NCI-H2081 treated with DMSO at 0.1 percent for 48 hours (cell line): ENCODE results near the gene TLR9.

ENCODE experiments used
- DNase-seq: peaks from one replicate; lab custom pipeline; 2025; lab: John Stamatoyannopoulos, UW

TLR9 gene

GRCh38 chr3:52246728-52247408 is 21.4 kb upstream of the TLR9 start:
- DNase-seq: no peak

DNA sequence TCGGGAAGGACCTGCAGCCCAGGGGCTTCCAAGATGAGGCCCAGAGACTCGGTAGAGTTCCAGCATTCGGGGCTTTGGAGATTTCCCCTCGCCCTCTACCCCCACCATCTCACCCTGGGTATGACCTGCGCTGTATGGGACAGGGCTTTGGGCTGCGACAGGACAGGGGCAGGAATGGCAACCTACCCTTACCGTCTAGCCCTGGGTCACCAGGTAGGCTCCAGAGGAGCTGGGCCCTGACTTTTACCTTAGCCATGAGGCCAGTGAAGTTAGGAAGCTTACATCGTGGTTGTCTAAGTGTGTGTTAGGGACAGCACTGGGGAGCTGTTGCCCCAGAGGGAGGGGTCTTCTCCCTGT is 20.8 kb upstream of the TLR9 start:
- DNase-seq: no peak

- no peak for DNase-seq
Measured at GRCh38 chr3:52245322-52246263, 20.1 kb upstream of the TLR9 start, which contains the start of gene PPM1M. Gene PPM1M, plus strand, starts transcription at chr3:52245759. Its CDS starts 66 bp downstream, at chr3:52245825.

DNA sequence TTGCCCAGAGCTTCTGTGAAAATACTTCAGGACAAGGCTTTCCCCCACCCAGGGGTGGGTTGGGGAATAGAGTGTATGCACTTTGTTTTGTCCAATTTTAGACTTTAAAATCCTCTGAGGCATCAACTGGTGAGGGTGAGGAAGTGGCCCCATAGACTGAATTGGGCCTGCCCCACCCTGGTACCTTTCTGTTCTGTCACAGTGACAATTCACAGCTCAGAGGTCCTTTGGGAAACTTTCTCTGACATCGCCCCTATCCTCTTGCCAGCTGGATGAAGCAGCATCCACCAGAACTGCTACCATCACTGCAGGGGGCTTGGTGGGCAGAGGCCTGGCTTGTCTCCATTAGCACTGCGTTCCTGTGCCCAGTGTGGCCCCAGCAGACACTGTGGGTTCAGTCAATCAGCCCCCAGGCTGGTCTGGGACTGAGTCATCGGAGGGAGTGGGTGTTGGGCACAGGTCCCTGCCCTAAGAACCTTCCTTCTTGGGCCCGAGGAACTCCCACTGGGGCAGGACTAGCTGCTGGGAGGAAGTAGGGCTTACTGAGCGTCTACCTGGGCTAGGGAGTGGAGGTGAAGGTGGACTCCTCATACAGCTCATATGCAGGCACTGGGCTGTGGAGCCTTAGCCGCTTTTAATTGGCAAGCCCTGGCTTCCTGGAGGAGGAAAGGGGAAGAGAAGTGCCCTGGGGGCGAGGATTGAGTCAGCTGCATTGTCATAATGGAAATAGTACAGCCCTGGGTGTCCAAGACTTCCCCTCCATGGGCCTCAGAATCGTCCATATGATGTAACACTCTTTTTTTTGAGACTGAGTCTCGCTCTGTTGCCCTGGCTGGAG is 18.6 kb upstream of the TLR9 start:
- no peak for DNase-seq

DNA sequence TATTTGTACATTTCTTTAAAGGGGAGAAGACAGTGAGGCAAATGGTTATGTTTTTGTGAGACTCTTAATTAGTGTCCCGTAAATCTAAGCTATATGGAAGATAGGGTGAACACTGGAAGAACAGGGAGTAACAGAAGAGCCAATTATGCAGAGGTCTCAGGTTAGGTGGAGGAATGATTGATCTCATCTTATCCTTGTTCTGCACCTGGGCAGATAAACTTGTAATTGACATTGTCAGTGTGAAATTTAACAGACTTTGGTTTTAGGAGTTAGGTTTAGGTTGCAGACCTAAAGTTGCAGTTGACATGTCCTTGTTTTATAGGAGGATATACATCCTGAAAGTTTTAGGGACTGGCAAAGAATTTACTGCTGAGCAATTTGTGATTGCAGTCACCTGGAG is 16.6 kb upstream of the TLR9 start:
- DNase-seq: no peak

DNA sequence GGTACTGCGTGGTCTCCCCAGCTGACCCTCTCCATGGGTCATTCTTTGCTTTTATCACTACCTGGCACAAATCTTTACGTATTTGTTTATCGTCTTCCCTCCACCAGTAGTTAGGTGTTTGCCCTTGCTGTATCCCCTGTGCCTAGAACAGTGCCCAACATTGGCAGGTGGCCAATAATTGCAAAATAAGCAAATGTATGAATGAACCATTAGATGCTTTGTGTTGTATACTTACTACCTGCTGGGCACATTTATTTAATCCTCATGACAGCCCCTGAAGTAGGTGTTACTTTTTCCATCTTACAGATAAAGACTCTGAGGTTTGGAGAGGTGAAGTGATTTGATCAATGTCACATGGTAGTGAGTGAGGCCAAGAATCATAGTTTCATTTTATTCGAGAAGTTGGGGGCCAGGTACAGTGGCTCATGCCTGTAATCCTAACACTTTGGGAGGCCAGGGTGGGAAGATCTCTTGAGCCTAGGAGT is 15.5 kb upstream of the TLR9 start:
- DNase-seq: no peak

DNA sequence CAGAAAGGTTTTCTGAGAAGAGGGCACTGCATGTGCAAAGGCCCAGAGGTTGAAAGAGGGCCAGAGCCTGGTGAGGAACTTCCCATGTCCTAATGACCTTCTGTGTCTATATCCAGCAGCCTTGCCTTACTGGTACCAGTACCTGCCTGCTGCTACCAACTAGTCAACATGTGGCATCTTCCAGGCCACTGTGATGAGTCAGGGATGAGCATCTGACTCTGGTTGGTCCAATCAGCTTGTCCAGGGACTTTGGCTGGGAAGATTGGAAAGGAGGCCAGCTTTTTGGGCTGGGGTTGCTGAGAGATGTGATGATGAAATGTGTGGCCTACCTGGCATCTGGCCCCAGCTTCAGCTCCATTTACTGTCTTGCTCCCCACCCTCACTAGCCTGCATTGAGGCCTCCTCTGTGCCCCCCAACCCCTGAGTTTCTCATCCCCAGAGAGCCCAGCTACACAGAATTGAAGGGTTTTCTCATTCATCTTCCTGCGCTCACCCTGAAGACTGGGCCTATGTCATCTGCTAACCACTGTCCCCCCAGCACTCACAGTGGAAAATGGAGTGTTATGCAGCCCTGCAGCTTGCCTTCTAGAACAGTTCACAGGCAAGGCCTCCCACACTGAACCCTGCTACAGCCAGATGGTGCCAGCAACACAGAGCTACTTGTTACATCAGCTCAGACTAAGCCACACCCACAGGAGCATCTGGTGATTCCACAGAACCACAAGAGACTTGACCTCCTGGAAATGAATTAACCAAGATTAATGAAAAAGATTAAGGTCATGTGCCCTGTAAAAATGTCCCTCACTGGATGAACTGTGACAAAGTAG is 14.8 kb upstream of the TLR9 start:
- no peak for DNase-seq

DNA sequence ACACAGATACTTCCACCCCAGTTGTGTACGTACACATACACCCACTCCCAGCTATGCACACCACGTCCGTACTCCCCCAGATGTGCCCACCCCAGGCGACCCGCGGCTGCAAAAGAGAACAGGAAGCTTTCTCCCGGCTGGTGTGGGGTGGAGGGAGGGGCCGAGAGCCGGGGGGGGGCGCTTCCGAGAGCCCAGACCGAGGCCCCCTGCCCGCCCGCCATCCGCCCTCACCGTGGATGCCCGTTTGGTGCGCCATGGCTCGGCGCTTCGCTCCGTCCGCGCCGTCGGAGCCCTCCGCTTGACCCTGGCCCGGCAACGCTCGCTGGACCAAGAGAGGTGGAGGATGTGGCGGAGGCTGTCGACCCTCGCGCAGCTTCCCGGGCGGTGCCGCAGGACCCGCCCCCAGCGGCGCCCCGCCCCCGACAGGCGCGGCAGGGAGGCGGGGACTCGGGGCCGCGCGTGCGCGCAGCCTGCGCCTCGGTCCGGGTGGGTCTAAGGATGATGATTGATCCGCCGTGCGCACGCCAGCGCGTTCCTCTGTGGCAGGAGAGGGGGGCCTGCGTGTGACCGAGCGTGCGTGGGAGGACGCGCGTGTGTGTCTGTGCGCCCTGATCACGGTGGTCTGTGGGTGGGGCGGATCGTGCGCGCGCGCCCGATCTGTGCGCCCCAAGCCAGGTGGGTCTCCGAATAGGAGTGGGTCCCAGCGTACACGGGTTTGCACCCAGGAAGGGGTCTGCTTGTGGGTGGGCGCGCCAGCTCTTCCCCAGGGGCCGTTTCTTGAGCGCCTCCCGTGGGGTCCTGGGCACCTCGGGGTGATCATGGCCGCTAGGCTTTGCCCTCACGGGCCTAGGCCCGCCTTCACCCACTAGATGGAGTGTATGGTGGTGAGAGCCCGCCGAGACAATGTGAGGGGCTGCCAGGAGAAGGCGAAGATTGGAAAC is 13.6 kb upstream of the TLR9 start, which contains the start of gene TWF2:
Gene TWF2 (minus strand): TSS at position 398 of the 941 bp plus-strand sequence. CDS start 142 bp downstream, at position 256.
- no peak for DNase-seq

DNA sequence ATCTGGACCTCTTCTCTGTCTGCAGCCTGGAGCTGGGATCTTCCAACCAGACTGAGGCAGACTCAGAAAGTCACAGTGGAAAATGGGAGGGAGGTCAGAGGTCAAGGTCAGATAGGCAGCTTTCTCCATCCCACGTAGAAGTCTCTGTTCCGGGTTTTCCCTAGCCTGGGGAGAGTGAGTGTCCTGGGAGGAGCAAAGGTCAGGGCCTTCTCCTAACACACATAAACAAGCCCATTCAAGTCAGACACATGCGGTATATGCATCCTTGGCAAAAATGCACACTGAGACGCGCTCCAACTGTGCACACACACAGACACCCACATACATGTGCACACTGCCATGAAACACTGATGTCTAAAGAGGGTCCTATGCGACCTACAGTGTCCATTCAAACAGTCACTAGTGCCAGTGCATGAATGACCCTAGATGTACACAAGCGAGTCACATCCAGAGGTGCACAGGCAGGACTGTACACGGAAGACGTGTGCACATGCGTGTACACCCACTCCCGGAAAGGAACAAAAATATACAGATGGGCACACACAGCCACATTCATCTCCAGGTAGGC is 12.8 kb upstream of the TLR9 start:
- no peak for DNase-seq

DNA sequence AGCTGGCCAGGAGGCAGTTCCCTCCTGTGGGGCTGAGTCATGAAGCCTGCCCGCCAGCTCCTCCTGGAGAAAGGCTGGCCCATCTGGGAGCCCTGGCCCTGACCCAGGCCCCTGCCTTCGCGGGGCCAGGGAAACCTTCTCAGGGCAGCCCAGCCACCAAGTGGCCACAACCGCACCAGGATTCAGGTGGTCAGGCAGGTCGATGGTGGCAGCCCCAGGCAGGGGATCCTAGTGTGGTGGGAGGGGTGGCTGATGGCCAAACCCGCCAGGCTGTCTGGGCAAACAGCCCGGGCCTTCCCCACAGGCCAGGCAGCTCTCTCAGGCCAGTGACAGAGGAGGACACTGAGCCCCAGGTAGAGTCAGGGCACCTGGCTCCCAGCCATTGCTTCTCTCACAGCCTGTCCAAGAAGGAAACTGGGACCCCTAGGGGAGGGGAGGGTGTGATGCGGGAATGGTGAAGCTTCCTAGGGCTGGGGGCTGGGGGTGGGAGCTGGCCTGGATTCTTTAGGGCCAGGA is 12.3 kb upstream of the TLR9 start:
- DNase-seq: no peak

GRCh38 chr3:52237006-52237656 is 11.7 kb upstream of the TLR9 start:
- no peak for DNase-seq

DNA sequence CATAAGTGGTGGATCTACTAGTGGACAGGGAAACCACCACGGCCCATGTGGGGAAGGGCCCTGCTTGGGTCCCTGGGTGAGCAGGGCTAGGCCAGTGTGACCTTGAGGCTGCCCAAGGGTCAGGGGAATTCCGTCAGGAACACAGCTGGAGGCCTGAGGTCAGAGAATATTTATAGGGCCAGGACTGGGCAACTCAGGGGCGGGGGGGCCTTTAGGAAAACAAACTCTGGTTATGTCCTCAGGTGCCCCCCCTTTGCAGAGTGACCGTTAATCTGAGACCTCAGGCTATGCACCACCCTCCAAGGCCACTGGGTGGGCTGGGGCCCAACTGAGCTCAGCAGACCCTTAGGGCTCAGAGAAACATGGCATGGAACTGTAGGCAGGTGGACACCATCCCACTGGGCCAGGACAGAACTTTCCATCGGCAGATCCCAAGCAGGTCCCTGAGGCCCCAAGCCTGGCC is 11.0 kb upstream of the TLR9 start:
- DNase-seq: no peak

- no peak for DNase-seq
Measured at GRCh38 chr3:52234516-52235447, 9.3 kb upstream of the TLR9 start.

DNA sequence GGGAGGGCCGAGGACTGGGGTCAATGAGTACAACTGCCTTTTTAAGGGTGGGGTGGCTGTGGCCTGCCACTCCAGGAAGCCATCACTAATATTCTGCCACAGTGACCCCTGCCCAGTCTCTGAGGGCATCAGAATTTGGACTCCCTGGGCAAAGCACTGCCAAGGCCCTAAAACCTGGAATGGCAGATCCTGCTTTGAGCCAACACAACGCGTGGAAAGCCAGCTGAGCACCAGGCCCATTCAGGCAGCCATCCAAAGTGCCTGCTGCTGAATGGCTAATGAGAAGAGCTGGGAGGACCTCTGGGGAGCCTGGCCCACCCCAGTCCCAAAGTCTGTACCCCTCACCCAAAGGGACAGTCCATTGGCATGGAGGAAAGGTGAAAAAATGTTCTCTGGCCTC is 8.5 kb upstream of the TLR9 start:
- DNase-seq: no peak

- no peak for DNase-seq
Measured at GRCh38 chr3:52233108-52233591, 7.7 kb upstream of the TLR9 start.

DNA sequence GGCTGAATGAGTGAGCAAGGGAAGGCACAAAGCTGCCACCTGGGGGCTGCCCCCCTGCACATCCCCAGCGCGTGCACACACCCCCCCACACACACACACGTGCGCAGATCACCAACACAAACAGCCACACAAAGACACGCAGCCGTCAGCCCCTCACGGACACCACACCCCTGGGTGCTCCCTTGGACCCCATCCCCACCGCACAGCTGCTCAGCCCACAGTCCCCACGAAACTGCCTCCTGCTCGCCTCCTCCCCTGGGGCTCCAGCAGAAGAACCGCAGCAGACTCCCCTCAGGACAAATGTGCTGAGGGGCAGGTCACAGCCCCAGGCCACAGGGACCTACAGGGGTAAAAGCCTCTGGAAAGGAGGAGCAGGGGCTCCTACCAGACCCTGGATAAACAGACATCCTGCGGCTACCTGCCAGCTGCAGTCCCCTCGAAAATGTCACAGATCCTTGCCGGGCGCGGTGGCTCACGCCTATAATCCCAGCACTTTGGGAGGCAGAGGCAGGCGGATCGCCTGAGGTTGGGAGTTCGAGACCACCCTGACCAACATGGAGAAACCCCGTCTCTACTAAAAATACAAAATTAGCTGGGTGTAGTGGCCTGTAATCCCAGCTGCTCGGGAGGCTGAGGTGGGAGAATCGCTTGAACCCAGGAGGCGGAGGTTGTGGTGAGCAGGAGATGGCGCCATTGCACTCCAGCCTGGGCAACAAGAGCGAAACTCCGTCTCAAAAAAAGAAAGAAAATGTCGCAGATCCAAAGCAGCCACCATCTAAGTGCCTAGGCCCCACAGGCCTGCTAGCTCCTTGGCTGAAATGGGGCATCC is 7.0 kb upstream of the TLR9 start:
- no peak for DNase-seq
